ENCODE data around the gene COG4.

Gene COG4

GRCh38 chr16:70478169-70478568 is 45.2 kb downstream of the COG4 start:
- no peak for DNase-seq

GRCh38 chr16:70476272-70477020 is 46.9 kb downstream of the COG4 start:
- DNase-seq: no peak

- DNase-seq: no peak
These were observed 48.1 kb downstream of the COG4 start for GRCh38 chr16:70475054-70475871.

GRCh38 chr16:70474320-70475053 is 48.9 kb downstream of the COG4 start:
- DNase-seq: no peak

- DNase-seq: no peak
These were observed 49.7 kb downstream of the COG4 start for GRCh38 chr16:70473446-70474319.

GRCh38 chr16:70472786-70473433 is 50.4 kb downstream of the COG4 start:
- DNase-seq: no peak

- DNase-seq: no peak
These were observed 52.4 kb downstream of the COG4 start for GRCh38 chr16:70470927-70471341.

- no peak for DNase-seq
These were observed 53.0 kb downstream of the COG4 start for GRCh38 chr16:70470141-70470926.

GRCh38 chr16:70468776-70469525 is 54.4 kb downstream of the COG4 start:
- no peak for DNase-seq

- DNase-seq: no peak
These were observed 55.7 kb downstream of the COG4 start for GRCh38 chr16:70467608-70468007.

- DNase-seq: no peak
These were observed 56.2 kb downstream of the COG4 start for GRCh38 chr16:70467113-70467512.

- DNase-seq: no peak
These were observed 56.6 kb downstream of the COG4 start for GRCh38 chr16:70466805-70467076.

- DNase-seq: no peak
These were observed 57.2 kb downstream of the COG4 start for GRCh38 chr16:70465999-70466804.

GRCh38 chr16:70463235-70463634 is 60.1 kb downstream of the COG4 start:
- DNase-seq: no peak

- no peak for DNase-seq
These were observed 62.6 kb downstream of the COG4 start for GRCh38 chr16:70460737-70461261.

- DNase-seq: no peak
These were observed 65.7 kb downstream of the COG4 start for GRCh38 chr16:70457446-70458166.

GRCh38 chr16:70455910-70456309 is 67.4 kb downstream of the COG4 start:
- DNase-seq: no peak

- DNase-seq: peak; percentile 72
These were observed 68.9 kb downstream of the COG4 start, which contains the start of gene FCSK for GRCh38 chr16:70454222-70455034. Gene FCSK (plus strand): TSS chr16:70454595. CDS start chr16:70463191, 8,596 bp downstream.
